GM19468 (cell line): ENCODE results near the gene WDFY3.

Experiments
- ATAC-seq: cut with Tn5 transposase; IDR thresholded peaks from one replicate; pipeline ENCODE4 v1.9.1; 2021; ENCODE audit warnings: mild to moderate bottlenecking, moderate library complexity, moderate number of reproducible peaks; ENCODE audit not compliant: unreplicated experiment; ENCODE audit errors: extremely low read depth

The WDFY3 gene

GRCh38 chr4:84954982-84955567 is 11.4 kb downstream of the WDFY3 start:
- ATAC-seq = no peak

GRCh38 chr4:84952776-84953175 is 13.7 kb downstream of the WDFY3 start:
- no peak for ATAC-seq

GRCh38 chr4:84952004-84952403 is 14.5 kb downstream of the WDFY3 start:
- ATAC-seq = no peak

- ATAC-seq = no peak
Observed at GRCh38 chr4:84948056-84948455, 18.4 kb downstream of the WDFY3 start.

GRCh38 chr4:84944947-84945346 is 21.5 kb downstream of the WDFY3 start:
- no peak for ATAC-seq

GRCh38 chr4:84940960-84941359 is 25.5 kb downstream of the WDFY3 start:
- ATAC-seq = no peak

GRCh38 chr4:84939113-84939512 is 27.4 kb downstream of the WDFY3 start:
- no peak for ATAC-seq

- ATAC-seq = no peak
Observed at GRCh38 chr4:84938316-84938715, 28.2 kb downstream of the WDFY3 start.

- no peak for ATAC-seq
Observed at GRCh38 chr4:84937381-84937977, 29.0 kb downstream of the WDFY3 start.

- ATAC-seq = no peak
Observed at GRCh38 chr4:84936123-84936522, 30.4 kb downstream of the WDFY3 start.

GRCh38 chr4:84932462-84932861 is 34.0 kb downstream of the WDFY3 start:
- ATAC-seq = no peak

- ATAC-seq = no peak
Observed at GRCh38 chr4:84931961-84932360, 34.5 kb downstream of the WDFY3 start.

- ATAC-seq = no peak
Observed at GRCh38 chr4:84931274-84931673, 35.2 kb downstream of the WDFY3 start.

GRCh38 chr4:84928089-84928488 is 38.4 kb downstream of the WDFY3 start:
- no peak for ATAC-seq

- no peak for ATAC-seq
Observed at GRCh38 chr4:84927428-84927827, 39.1 kb downstream of the WDFY3 start.

GRCh38 chr4:84925558-84925957 is 40.9 kb downstream of the WDFY3 start:
- ATAC-seq = no peak

- ATAC-seq = no peak
Observed at GRCh38 chr4:84924434-84924833, 42.1 kb downstream of the WDFY3 start.

GRCh38 chr4:84920617-84921016 is 45.9 kb downstream of the WDFY3 start:
- ATAC-seq = no peak

GRCh38 chr4:84917869-84918600 is 48.5 kb downstream of the WDFY3 start:
- no peak for ATAC-seq

GRCh38 chr4:84917086-84917821 is 49.2 kb downstream of the WDFY3 start:
- no peak for ATAC-seq

GRCh38 chr4:84916227-84916626 is 50.3 kb downstream of the WDFY3 start:
- no peak for ATAC-seq
